ENCODE measurements around the gene KCNC2.

The KCNC2 gene

GRCh38 chr12:75020068-75020557 is 189.5 kb downstream of the KCNC2 start:
- no peaks in the 10 kb centered on the region for H3F3A ChIP-seq (ENCODE audit: insufficient read depth)
- no peak overlapping the region for H2AFZ ChIP-seq (ENCODE audit: low read depth, low read length, severe bottlenecking)
- H3K36me3 ChIP-seq (ENCODE audit: low read length): no peaks in the 10 kb centered on the region
- no peaks in the 10 kb centered on the region for H3K9me2 ChIP-seq (replicated peaks; ENCODE audit: insufficient read depth, low read length)
- H3K4me3 ChIP-seq (ENCODE audit: insufficient read depth, low read length, poor library complexity, severe bottlenecking): no peak overlapping the region
- H3K9ac ChIP-seq (ENCODE audit: low read length): no peak overlapping the region
- no peaks in the 10 kb centered on the region for H3K79me2 ChIP-seq (ENCODE audit: insufficient read depth, low read length)
- no peak overlapping the region for H3K4me2 ChIP-seq (ENCODE audit: low read depth, low read length, poor library complexity, severe bottlenecking)
- H3K27me3 ChIP-seq (ENCODE audit: low read length): no peaks in the 10 kb centered on the region
- TF ChIP-seq EZH2phosphoT487 (conservative IDR thresholded peaks at IDR 0.05; ENCODE audit: low read length) (no peak), CTCF (IDR thresholded peaks at IDR 0.05; ENCODE audit: insufficient read depth, low read length, poor library complexity, severe bottlenecking) (no peak)
- H3K27ac ChIP-seq (ENCODE audit: low read depth, low read length): no peak overlapping the region
- H3K9me3 ChIP-seq (ENCODE audit: insufficient read depth, low read length): peaks cover 18% of the 10 kb centered on the region; the same call in 1 of the 2 replicates
- no peaks in the 10 kb centered on the region for H4K20me1 ChIP-seq (ENCODE audit: low read depth, low read length)

- Histone ChIP-seq H3K36me3 (ENCODE audit: low read length) (no peaks in the 10 kb centered on the region), H3F3A (ENCODE audit: insufficient read depth) (no peaks in the 10 kb centered on the region), H3K9ac (ENCODE audit: low read length) (no peak overlapping the region), H4K20me1 (ENCODE audit: low read depth, low read length) (no peaks in the 10 kb centered on the region), H3K79me2 (ENCODE audit: insufficient read depth, low read length) (no peaks in the 10 kb centered on the region), H3K4me3 (ENCODE audit: insufficient read depth, low read length, poor library complexity, severe bottlenecking) (no peak overlapping the region), H3K9me2 (replicated peaks; ENCODE audit: insufficient read depth, low read length) (no peaks in the 10 kb centered on the region), H3K27ac (ENCODE audit: low read depth, low read length) (no peak overlapping the region), H2AFZ (ENCODE audit: low read depth, low read length, severe bottlenecking) (no peak overlapping the region), H3K9me3 (ENCODE audit: insufficient read depth, low read length) (no peaks in the 10 kb centered on the region), H3K4me2 (ENCODE audit: low read depth, low read length, poor library complexity, severe bottlenecking) (no peak overlapping the region), H3K27me3 (ENCODE audit: low read length) (no peaks in the 10 kb centered on the region)
- no peak for TF ChIP-seq CTCF (IDR thresholded peaks at IDR 0.05; ENCODE audit: insufficient read depth, low read length, poor library complexity, severe bottlenecking)
- TF ChIP-seq EZH2phosphoT487 (conservative IDR thresholded peaks at IDR 0.05; ENCODE audit: low read length): no peak
Observed at GRCh38 chr12:75011120-75011519, 198.5 kb downstream of the KCNC2 start.

GRCh38 chr12:75007133-75007532 is 202.5 kb downstream of the KCNC2 start:
- no peak overlapping the region for H3K27ac ChIP-seq (ENCODE audit: low read depth, low read length)
- no peaks in the 10 kb centered on the region for H3F3A ChIP-seq (ENCODE audit: insufficient read depth)
- no peak overlapping the region for H3K4me3 ChIP-seq (ENCODE audit: insufficient read depth, low read length, poor library complexity, severe bottlenecking)
- no peak overlapping the region for H3K4me2 ChIP-seq (ENCODE audit: low read depth, low read length, poor library complexity, severe bottlenecking)
- no peaks in the 10 kb centered on the region for H3K9me3 ChIP-seq (ENCODE audit: insufficient read depth, low read length)
- no peaks in the 10 kb centered on the region for H3K9me2 ChIP-seq (replicated peaks; ENCODE audit: insufficient read depth, low read length)
- H4K20me1 ChIP-seq (ENCODE audit: low read depth, low read length): no peaks in the 10 kb centered on the region
- H3K27me3 ChIP-seq (ENCODE audit: low read length): no peaks in the 10 kb centered on the region
- H3K79me2 ChIP-seq (ENCODE audit: insufficient read depth, low read length): no peaks in the 10 kb centered on the region
- H3K36me3 ChIP-seq (ENCODE audit: low read length): no peaks in the 10 kb centered on the region
- H3K9ac ChIP-seq (ENCODE audit: low read length): no peak overlapping the region
- H2AFZ ChIP-seq (ENCODE audit: low read depth, low read length, severe bottlenecking): no peak overlapping the region
- TF ChIP-seq CTCF (IDR thresholded peaks at IDR 0.05; ENCODE audit: insufficient read depth, low read length, poor library complexity, severe bottlenecking) (no peak), EZH2phosphoT487 (conservative IDR thresholded peaks at IDR 0.05; ENCODE audit: low read length) (no peak)

Data from SU-DHL-6 (cell line).